HepG2 (cell line): ENCODE results near the gene YY1. TPM values are rescaled to one million over a fixed set of nuclear protein-coding genes. Genes with fewer than 3 reads are reported as not detected.

Experiments used
- CBFB ChIP-seq: sonication (generic); formaldehyde crosslinking; IDR thresholded peaks from 2 replicates; pipeline ENCODE4 v1.4.0; 2020; ENCODE audit warnings: missing genetic modification reagents
- JARID2 ChIP-seq: sonication (generic); formaldehyde crosslinking; IDR thresholded peaks from 2 replicates; pipeline ENCODE4 v1.8.1; 2023; ENCODE audit warnings: missing genetic modification reagents, inconsistent platforms; ENCODE audit not compliant: insufficient replicate concordance
- KLF11 ChIP-seq: IDR thresholded peaks from 2 replicates; pipeline ENCODE4 v1.6.1; 2016; ENCODE audit warnings: missing compliant biosample characterization
- MLXIP ChIP-seq: sonication (generic); formaldehyde crosslinking; IDR thresholded peaks from 2 replicates; pipeline ENCODE4 v1.9.0; 2021; ENCODE audit warnings: missing genetic modification reagents, borderline replicate concordance
- MXD4 ChIP-seq: IDR thresholded peaks from 2 replicates; pipeline ENCODE4 v1.6.1; 2016; ENCODE audit warnings: mild to moderate bottlenecking, missing biosample characterization, missing genetic modification reagents
- ZBTB38 ChIP-seq: sonication (generic); formaldehyde crosslinking; IDR thresholded peaks from 2 replicates; pipeline ENCODE4 v1.5.1; 2020; ENCODE audit warnings: mild to moderate bottlenecking, missing genetic modification reagents
- ZBTB7A ChIP-seq: sonication (generic); formaldehyde crosslinking; IDR thresholded peaks from 2 replicates; pipeline ENCODE4 v1.8.0; 2022; ENCODE audit warnings: mild to moderate bottlenecking, missing genetic modification reagents
- ZHX1 ChIP-seq: sonication (generic); formaldehyde crosslinking; IDR thresholded peaks from 2 replicates; pipeline ENCODE4 v1.8.1; 2022; ENCODE audit warnings: low read depth, mild to moderate bottlenecking, missing genetic modification reagents
- ZNF20 ChIP-seq: sonication (generic); formaldehyde crosslinking; IDR thresholded peaks from 2 replicates; pipeline ENCODE4 v1.4.0; 2020; ENCODE audit warnings: mild to moderate bottlenecking, moderate library complexity, missing genetic modification reagents
- ZNF280D ChIP-seq: sonication (generic); formaldehyde crosslinking; IDR thresholded peaks from 2 replicates; pipeline ENCODE4 v1.5.1; 2020; ENCODE audit warnings: mild to moderate bottlenecking, missing genetic modification reagents
- ZSCAN5A ChIP-seq: sonication (generic); formaldehyde crosslinking; IDR thresholded peaks from 2 replicates; pipeline ENCODE4 v1.8.0; 2022; ENCODE audit warnings: mild to moderate bottlenecking, missing genetic modification reagents, borderline replicate concordance
- polyA plus RNA-seq, 8 experiments: library from polyadenylated mRNA; depleted of rRNA in 3 of 8; stranded (reverse) in 7 of 8; unstranded in 1 of 8; fragments of >200 nt; fragmentation: Illumina TruSeq in 4 of 8; extraction: Trizol in 4 of 8; gene quantifications; 2 replicates each; pipeline versions ENCODE4 v1.2.1 to v1.2.3, GENCODE V29; 2011 to 2016; ENCODE audit warnings: low read depth in 4 of 8, missing spikeins in 1 of 8, mixed read lengths in 1 of 8; ENCODE audit not compliant: insufficient read depth in 1 of 8
- total RNA-seq, 5 experiments: library from RNA; depleted of rRNA; stranded (reverse); fragments of >200 nt; fragmentation: Illumina TruSeq; extraction: Trizol; gene quantifications; 2 replicates each; pipeline ENCODE4 v1.2.3, GENCODE V29; 2016; ENCODE audit warnings: low read depth in 1 of 5

YY1 gene
- total and polyA plus RNA-seq, 2 of the 13 experiments (the other 11 are each of a cell fraction or from before 2014, with no cell fraction given), result 29.4 to 68.1 TPM

- TF ChIP-seq ZHX1 (CRISPR knock-in tag) (peak; percentile 43; the same call in 1 of the 2 replicates), KLF11 (CRISPR knock-in tag) (no peak), MLXIP (CRISPR knock-in tag) (no peak), MXD4 (no peak), JARID2 (no peak), ZNF280D (CRISPR knock-in tag) (no peak), ZBTB38 (CRISPR knock-in tag) (no peak), ZBTB7A (CRISPR knock-in tag) (no peak), ZNF20 (no peak), ZSCAN5A (CRISPR knock-in tag) (no peak), CBFB (CRISPR knock-in tag) (peak; percentile 53; the same call in 1 of the 2 replicates)
Measured at GRCh38 chr14:100203962-100204834, 34.7 kb upstream of the YY1 start (continued).
